ENCODE results near the gene CD200R1L. TPM values are rescaled to one million over a fixed set of nuclear protein-coding genes. Genes with fewer than 3 reads are reported as not detected.
A peak's percentile ranks its signal among the peaks of the same experiment; 100 is the strongest.

CD200R1L gene
- total and polyA plus RNA-seq, 7 donors = not detected

DNA sequence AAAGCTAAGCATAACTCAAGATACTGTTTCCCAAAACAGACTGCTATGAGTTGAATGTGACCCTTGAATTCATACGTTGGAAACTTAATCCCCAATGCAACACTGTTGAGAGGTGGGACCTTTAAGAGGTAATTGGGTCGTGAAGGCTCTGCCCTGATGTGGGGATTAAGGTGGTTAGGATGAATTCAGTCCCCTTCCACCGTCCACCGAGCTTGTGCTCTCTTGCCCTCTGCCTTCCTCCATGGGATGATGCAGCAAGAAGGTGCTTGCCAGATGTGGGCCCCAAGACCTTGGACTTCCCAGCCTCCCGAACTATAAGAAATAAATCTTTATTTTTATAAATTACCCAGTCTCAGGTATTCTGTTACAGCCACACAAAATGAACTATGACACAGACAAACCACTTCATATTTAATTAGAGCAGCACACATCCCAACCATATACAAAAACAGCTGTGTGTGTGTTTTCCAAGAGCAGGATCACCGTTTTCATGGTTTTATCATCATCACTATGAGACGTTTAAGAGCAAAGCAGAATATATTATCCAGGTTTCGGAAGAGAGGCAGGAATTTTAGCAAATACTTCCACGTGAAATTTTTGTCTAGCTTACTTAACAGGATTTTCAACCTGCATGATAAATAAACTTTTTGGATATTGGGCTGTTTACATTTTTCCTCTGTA lies 61.2 kb downstream of the CD200R1L start:
- Histone ChIP-seq H3K27ac (no peak overlapping the region), H3K36me3 (no peaks in the 10 kb centered on the region), H3K27me3 (no peaks in the 10 kb centered on the region), H3K4me3 (no peak overlapping the region), H3K9me3 (peaks cover 0 to 6% (median 0%) of the 10 kb centered on the region in 4 donors), H3K4me1 (peaks cover 0 to 10% (median 0%) of the 10 kb centered on the region in 4 donors)
- intact Hi-C loops (cut with DNase I) = no loop called here
- TF ChIP-seq POLR2A (IDR thresholded peaks at IDR 0.05) (no peak), POLR2AphosphoS5 (IDR thresholded peaks at IDR 0.05) (no peak), EP300 (IDR thresholded peaks at IDR 0.05) (no peak)
- TF ChIP-seq, protein P1, sequence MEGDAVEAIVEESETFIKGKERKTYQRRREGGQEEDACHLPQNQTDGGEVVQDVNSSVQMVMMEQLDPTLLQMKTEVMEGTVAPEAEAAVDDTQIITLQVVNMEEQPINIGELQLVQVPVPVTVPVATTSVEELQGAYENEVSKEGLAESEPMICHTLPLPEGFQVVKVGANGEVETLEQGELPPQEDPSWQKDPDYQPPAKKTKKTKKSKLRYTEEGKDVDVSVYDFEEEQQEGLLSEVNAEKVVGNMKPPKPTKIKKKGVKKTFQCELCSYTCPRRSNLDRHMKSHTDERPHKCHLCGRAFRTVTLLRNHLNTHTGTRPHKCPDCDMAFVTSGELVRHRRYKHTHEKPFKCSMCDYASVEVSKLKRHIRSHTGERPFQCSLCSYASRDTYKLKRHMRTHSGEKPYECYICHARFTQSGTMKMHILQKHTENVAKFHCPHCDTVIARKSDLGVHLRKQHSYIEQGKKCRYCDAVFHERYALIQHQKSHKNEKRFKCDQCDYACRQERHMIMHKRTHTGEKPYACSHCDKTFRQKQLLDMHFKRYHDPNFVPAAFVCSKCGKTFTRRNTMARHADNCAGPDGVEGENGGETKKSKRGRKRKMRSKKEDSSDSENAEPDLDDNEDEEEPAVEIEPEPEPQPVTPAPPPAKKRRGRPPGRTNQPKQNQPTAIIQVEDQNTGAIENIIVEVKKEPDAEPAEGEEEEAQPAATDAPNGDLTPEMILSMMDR (IDR thresholded peaks at IDR 0.05) = no peak
- 77 to 78% methylated on average over 9 of the region's 9 CpGs for WGBS, 2 donors
- DNase-seq = no peak

DNA sequence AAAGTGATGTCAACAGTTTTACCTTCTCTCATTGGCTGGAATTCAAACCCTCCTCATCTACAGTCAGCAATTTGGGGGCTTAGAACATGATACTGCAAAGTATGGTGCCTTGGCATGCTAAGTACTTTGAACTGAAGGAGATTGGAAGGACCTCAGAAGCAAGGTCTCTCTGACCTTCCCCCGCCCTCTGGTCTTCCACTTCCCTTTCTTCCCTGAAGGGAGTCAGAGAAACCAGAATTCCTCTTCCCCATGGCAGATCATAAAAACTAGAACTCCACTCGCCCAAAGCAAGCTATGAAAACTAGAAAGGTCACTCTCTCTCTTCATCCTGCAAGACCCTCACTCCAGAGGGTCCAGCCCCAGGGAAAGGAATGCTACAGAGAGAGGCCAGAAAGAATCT lies 64.2 kb downstream of the CD200R1L start:
- no peaks in the 10 kb centered on the region for H3K27me3 ChIP-seq
- TF ChIP-seq EP300 (IDR thresholded peaks at IDR 0.05) (no peak), POLR2AphosphoS5 (IDR thresholded peaks at IDR 0.05) (no peak), POLR2A (IDR thresholded peaks at IDR 0.05) (no peak)
- TF ChIP-seq, protein P1 (IDR thresholded peaks at IDR 0.05) = no peak
- peaks cover 0 to 1% (median 0%) of the 10 kb centered on the region in 4 donors for H3K9me3 ChIP-seq
- no peaks in the 10 kb centered on the region for H3K36me3 ChIP-seq
- peaks cover 0 to 32% (median 12%) of the 10 kb centered on the region in 4 donors for H3K4me1 ChIP-seq
- DNase-seq = no peak
- intact Hi-C loops (cut with DNase I) = no loop called here
- H3K4me3 ChIP-seq = no peak overlapping the region
- H3K27ac ChIP-seq = no peak overlapping the region
- WGBS, 2 donors = 31 to 73% methylated on average over 2 of the region's 2 CpGs

DNA sequence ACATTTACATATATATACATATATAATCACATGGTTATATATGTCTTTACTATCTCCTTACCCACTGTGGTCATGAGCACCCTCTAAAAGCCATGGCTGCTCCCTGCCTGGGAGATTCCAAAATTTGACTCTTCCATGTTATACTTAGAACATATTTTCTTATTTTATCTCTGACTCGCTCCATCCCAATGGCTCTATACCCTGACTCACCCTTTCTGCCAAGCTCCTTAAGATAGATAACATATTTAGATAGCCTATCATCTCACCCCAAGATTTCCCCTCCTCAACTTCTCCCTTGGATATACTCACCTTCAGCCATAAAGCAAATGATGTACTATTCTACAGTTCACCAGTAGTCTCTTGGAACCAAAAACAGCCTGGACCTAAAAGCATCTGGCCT lies 65.1 kb downstream of the CD200R1L start:
- no peak for DNase-seq
- Histone ChIP-seq H3K36me3 (no peaks in the 10 kb centered on the region), H3K27ac (no peak overlapping the region), H3K4me3 (no peak overlapping the region), H3K27me3 (no peaks in the 10 kb centered on the region), H3K4me1 (peaks cover 0 to 32% (median 12%) of the 10 kb centered on the region in 4 donors), H3K9me3 (no peaks in the 10 kb centered on the region)
- 87 to 94% methylated on average over 1 of the region's 1 CpG for WGBS, 2 donors
- TF ChIP-seq, protein P1 (IDR thresholded peaks at IDR 0.05) = no peak
- no peak for TF ChIP-seq POLR2A (IDR thresholded peaks at IDR 0.05)
- no peak for TF ChIP-seq EP300 (IDR thresholded peaks at IDR 0.05)
- no peak for TF ChIP-seq POLR2AphosphoS5 (IDR thresholded peaks at IDR 0.05)
- intact Hi-C loops (cut with DNase I) = no loop called here

DNA sequence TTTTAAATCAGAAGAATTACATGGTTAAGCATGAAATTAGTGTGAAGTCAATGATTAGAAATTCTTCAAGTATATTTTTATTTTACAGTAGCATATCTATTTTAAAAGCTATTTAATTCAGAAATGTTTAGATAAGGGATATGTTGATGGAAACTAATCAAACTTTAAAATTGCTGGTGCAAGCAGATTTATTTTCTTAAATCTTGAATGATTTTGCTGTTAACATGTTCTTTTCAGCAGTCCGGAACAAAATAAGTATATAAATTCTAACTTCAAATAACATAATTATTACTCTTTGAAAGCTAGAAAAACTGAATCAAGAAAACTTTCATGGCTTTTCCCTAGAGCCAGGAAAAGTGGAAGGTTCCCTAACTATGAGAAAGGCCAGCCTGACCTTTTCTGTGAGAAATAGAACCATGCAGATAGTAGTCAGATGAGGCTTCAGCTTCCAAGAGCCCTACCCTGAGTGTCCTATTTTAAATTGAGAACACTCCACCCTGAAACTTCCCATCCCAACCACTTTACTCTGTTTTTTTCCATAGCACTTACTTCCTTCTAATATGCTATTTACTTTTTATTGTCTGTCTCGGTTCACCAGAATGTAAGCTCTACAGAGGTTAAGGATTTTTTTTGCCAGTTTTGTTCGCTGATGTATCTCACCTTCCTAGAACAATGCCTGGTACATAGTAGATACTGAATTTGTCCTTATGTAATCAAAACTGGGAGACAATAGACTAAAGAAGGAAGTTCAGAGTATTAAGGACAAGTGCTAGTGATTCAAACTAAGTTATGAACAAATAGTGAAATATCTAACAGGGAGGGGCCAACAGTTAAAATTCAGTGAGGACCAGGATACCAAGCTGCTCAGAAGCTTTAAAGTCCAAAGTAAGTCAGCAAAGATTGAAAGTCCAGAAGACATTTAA lies 66.8 kb downstream of the CD200R1L start:
- TF ChIP-seq EP300 (IDR thresholded peaks at IDR 0.05) (no peak), POLR2AphosphoS5 (IDR thresholded peaks at IDR 0.05) (no peak)
- no peaks in the 10 kb centered on the region for H3K9me3 ChIP-seq
- no peaks in the 10 kb centered on the region for H3K36me3 ChIP-seq
- H3K27ac ChIP-seq = peak overlapping the region in 3 of 4 donors; percentile 42 to 50 (median 43)
- H3K27me3 ChIP-seq = no peaks in the 10 kb centered on the region
- no peak for DNase-seq
- intact Hi-C loops (cut with DNase I) = no loop called here
- H3K4me3 ChIP-seq = no peak overlapping the region
- peaks cover 0 to 42% (median 12%) of the 10 kb centered on the region in 4 donors for H3K4me1 ChIP-seq
- WGBS, 2 donors = 56 to 59% methylated on average over 3 of the region's 3 CpGs

DNA sequence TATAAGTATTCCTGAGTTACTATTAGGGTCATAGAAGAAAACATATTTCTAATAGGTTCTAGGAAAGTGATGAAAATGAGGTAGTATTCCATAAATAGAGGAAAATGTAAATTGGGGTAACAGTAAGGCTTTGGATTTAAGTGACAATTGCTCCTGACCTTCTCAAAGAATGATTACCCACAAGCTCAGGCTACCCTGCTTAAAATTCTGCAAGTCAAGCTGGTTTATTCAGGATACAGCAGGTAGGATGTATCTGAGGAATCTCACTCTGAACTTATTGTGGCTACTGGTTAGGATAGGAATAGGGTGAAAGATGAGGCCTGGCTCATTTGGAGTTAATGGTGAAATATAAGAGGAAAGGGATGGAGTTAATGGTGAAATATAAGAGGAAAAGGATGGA lies 67.7 kb downstream of the CD200R1L start:
- Histone ChIP-seq H3K27ac (peak overlapping the region in 3 of 4 donors; percentile 42 to 50 (median 43)), H3K36me3 (no peaks in the 10 kb centered on the region), H3K4me1 (peaks cover 0 to 46% (median 12%) of the 10 kb centered on the region in 4 donors), H3K27me3 (no peaks in the 10 kb centered on the region), H3K4me3 (no peak overlapping the region), H3K9me3 (no peaks in the 10 kb centered on the region)
- TF ChIP-seq, protein P1 (IDR thresholded peaks at IDR 0.05) = no peak
- TF ChIP-seq POLR2A (IDR thresholded peaks at IDR 0.05) = no peak
- no peak for TF ChIP-seq POLR2AphosphoS5 (IDR thresholded peaks at IDR 0.05)
- no peak for TF ChIP-seq EP300 (IDR thresholded peaks at IDR 0.05)
- intact Hi-C loops (cut with DNase I) = no loop called here
- no peak for DNase-seq

Measured in sigmoid colon (tissue), 7 donors.